ENCODE data around the gene MPND.

Gene MPND

GRCh38 chr19:4343370-4344307, at the start of gene MPND:
Gene MPND (plus strand): TSS chr19:4343562. CDS start chr19:4343594, 32 bp downstream.
- peak; percentile 90 for DNase-seq

GRCh38 chr19:4294389-4294788, 49.0 kb upstream of the MPND start:
- no peak for DNase-seq

GRCh38 chr19:4295972-4296771, 47.2 kb upstream of the MPND start:
- no peak for DNase-seq

- DNase-seq, result no peak
These were observed 45.2 kb upstream of the MPND start for GRCh38 chr19:4297901-4298809.

- no peak for DNase-seq
These were observed 44.4 kb upstream of the MPND start for GRCh38 chr19:4298810-4299550.

GRCh38 chr19:4300589-4300988, 42.8 kb upstream of the MPND start:
- no peak for DNase-seq

- no peak for DNase-seq
These were observed 41.6 kb upstream of the MPND start for GRCh38 chr19:4301590-4302242.

- DNase-seq, result no peak
These were observed 41.1 kb upstream of the MPND start, which contains the start of gene TMIGD2 for GRCh38 chr19:4302243-4302640. Gene TMIGD2 (minus strand): TSS chr19:4302389. CDS start chr19:4302385, 4 bp downstream.

- no peak for DNase-seq
These were observed 39.4 kb upstream of the MPND start for GRCh38 chr19:4303819-4304537.

- DNase-seq, result peak; percentile 20
These were observed 38.7 kb upstream of the MPND start, which contains the start of gene FSD1 for GRCh38 chr19:4304538-4305256. Gene FSD1 (plus strand): TSS chr19:4304598. CDS start chr19:4304747, 149 bp downstream.

GRCh38 chr19:4305257-4305612, 38.1 kb upstream of the MPND start:
- DNase-seq, result no peak

GRCh38 chr19:4305659-4306058, 37.7 kb upstream of the MPND start:
- DNase-seq, result no peak

- DNase-seq, result no peak
These were observed 32.9 kb upstream of the MPND start for GRCh38 chr19:4310247-4311121.

- DNase-seq, result no peak
These were observed 29.4 kb upstream of the MPND start for GRCh38 chr19:4313847-4314490.

- DNase-seq, result no peak
These were observed 26.4 kb upstream of the MPND start for GRCh38 chr19:4316956-4317355.

GRCh38 chr19:4318460-4318859, 24.9 kb upstream of the MPND start:
- no peak for DNase-seq

GRCh38 chr19:4319067-4319718, 24.2 kb upstream of the MPND start:
- DNase-seq, result no peak

- DNase-seq, result no peak
These were observed 22.9 kb upstream of the MPND start for GRCh38 chr19:4320419-4320818.
